Mesenteric fat pad (tissue), 1 donor: ENCODE data around the gene EPN2. TPM values are rescaled to one million over a fixed set of nuclear protein-coding genes. Genes with fewer than 3 reads are reported as not detected.
"Not testable (repeated sequence)": the region's sequence is repeated elsewhere in the genome, so short reads cannot be mapped to it uniquely, and the experiment has no call there.

Experiments
- DNase-seq: peaks from one replicate; pipeline ENCODE4 v3.0.0-alpha.2; 2020; ENCODE audit warnings: low spot score
- total RNA-seq: library from RNA; stranded (reverse); fragmentation: NEBNext Ultra II Directional; extraction: Animal tissue kit (Norgen Biotek cat#: 25700); gene quantifications from one replicate; pipeline ENCODE4 v1.2.1, GENCODE V29; 2021
- donor health status: DM: yes; HTN: yes; CAD: no.

Gene EPN2
- total RNA-seq, 1 donor from 2014 or later: 45.1 TPM

- DNase-seq: no peak
These were observed 106.1 kb downstream of the EPN2 start for GRCh38 chr17:19343256-19343630.

GRCh38 chr17:19343671-19344151 lies 106.5 kb downstream of the EPN2 start:
- no peak for DNase-seq

DNA sequence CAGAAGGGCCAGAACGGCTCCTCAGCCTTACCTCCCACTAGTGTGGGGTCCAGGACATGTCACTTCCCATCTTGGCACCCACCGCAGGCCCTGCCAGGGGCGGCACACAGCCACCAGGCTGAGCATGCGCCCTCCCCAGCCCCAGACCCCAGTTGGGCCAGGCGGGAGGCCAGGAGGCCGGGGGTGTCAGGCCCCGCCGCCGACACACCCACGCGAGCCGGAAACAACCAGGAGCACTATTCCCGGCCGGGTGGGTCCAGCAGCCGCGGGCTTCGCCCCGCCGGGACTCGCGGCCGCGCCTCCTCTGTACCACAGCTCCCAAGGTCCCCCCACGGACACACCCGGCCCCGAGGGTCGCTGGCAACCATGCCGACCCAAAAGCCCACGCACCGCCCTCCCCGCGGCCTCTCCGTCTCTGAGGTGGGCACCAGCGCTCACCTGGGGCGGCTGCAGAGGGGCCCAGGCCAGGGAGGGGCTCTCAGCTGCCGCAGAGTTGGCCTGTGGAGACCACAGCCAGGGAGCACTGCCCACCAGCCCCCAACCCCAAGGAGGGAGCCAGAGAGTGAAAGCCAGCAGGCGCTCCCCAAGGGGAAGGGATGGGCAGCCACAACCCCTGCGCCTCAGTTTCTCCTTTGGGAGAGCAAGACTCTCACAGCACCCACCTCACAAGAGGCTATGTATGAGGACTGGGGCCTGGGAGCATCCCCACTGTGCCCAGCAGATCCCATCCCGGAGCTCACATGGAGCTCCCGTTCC lies 107.3 kb downstream of the EPN2 start:
- DNase-seq: no peak

DNA sequence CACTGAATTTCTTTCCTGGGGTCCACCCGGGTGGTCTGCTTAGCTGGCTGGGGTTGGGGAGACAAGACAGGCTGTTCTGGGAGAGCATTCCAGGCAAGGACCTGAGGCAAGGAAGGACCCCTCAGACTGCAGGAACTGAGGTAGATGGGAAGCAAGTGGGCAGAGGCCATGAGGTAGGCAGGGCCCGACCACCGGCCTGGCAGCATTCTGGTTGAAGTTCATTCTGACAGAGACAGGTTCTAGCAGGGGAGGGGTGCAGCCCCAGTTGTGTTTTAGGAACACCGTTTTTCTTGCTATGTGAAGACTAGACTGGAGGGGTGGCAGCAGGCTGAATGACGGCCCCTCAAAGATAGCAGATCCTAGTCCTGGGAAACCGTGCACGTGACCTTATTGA lies 107.9 kb downstream of the EPN2 start:
- DNase-seq: no peak

DNA sequence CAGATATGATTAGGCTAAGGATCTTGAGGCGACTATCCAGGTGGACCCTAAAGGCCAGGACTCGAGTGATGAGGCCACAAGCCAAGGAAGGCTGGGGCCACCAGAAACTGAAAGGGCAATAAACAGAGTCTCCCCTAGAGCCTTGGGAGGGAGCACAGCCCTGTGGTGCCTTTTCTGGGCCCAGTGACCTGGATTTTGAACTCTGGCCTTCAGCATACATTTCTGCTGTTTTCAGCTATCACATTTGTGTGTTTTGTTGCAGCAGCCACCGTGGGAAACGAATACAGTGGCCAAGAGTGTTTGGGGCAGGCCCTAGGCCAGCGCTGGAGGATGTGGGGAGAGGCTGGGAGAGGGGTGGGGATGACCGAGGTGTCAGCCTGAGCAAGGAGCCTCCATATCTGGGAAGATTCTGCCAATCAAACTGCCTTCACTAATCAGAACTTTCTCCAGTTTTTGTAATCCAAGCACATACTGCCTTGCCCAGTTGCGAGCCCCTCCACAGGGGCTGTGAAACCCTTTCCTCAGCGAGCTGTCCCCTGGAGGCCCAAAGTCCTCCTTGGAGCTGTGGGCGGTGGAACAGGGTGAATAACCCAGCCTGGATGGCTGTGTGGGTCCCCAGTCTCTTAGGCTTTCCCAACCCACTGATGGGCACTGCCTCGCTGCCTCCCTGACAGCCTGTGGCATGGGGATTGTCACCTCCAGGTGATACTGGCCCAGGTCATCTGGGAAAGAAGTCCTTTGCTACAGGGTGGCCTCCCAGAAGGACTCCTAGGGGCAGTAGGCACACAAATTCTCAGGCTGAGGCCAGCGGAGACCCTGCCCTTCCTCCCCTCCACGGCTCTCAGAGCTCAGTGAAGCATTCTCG lies 108.6 kb downstream of the EPN2 start:
- no peak for DNase-seq

DNA sequence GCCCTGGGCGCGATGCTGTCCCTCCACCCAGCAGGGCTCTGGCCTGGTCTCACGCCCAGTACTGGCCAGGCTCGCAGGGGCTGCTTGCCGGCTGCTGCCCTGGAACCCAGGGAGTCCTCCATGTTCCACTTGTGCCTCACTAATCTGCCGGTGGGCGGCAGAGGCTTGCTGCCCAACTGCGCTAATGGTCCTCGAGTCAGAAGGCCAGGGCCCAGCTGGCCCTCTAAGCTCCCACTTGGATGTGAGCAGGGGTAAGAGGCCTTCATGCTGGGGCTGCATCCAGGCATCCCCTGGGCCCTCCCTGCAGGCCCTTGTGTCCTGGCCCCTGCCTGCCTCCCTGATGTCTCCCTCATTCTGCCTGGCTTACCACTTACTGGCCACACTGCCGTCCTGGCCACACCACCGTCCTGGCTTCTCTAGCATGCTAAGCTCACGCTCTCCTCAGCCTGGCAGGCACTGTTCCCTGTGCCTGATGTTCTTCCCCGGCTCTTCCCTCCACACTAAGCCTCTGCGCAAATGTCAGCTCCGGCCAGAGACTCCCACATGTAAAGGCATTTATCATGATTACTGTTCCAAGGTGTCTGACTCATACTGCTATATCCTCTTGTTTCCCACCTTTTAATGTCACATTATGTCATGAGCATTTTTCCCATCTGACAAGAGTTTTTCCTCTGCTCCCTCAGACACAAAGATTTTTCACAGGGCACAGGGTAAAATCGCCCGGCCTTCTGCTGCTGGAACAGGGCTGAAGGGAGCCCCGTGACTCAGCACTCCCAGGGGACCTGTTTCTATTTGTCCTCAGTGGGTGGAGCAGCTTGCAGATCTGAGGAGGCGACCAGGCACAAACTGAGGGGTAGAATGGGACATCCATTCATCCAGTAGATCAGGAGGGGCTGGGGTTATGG lies 109.4 kb downstream of the EPN2 start:
- peak; percentile 76 for DNase-seq

DNA sequence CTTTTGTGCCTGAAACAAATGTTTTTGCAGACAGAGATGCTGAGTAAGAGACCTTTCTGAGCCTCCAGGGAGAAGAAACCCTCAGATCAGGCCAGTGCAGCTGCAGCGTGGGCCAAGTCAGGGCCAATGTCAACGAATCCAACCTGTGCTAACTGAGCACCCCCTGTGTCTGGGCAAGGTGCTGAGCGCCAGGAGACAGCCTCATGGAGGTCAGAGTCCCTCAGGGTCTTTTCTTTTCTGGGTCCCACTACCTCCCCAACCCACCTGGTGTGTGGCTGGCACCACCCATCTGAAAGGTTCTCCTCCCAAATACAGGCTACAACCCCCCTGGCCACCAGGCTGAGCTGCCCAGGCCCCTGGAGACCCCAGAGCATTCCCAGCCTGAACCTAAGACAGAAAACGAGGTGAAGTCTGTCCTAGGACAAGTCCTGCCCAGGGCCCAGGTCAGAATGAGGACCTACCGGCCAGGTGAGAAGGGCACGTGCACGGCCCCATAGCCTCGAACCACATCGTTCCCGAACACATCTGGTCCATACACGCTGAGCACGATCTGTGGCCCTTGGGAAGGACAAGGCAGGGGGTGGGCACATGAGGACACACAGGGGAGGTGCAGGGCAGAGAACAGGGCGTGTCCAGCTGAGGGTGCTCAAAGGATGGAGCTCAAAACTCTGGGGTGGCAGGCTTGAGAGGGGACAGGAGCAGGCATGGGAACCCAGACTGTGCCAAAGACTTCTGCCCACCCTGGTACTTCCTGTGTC lies 110.3 kb downstream of the EPN2 start:
- DNase-seq: peak; percentile 87

GRCh38 chr17:19348081-19348650 lies 111.0 kb downstream of the EPN2 start:
- no peak for DNase-seq

DNA sequence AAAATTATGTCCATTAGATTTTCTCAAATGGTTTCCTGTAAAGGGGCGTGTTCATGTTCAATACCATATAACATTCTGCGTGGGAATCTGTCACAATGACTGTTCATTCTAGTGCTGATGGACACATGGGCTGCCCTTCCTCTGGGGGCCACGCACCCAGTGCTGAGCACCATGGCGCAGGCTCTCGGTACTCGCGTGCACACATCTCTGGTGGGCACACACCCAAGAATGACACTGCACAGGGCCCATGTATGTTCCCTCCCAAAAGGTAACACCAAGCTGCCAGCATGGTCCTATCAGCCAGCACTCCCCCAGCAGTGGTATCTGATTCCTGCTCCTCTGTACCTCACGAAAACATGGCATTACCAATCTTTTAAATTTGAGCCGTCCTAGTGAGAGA lies 111.6 kb downstream of the EPN2 start:
- no peak for DNase-seq

DNA sequence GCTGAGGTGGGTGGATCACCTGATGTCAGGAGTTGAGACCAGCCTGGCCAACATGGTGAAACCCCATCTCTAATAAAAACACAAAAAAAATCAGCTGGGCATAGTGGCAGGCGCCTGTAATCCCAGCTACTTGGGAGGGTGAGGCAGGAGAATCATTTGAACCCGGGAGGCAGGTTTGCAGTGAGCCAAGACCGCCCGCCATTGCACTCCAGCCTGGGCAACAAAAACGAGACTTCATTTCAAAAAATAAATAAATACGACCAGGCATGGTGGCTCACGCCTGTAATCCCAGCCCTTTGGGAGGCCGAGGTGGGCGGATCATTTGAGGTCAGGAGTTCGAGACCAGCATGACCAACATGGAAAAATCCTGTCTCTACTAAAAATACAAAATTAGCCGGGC lies 116.2 kb downstream of the EPN2 start:
- DNase-seq: not testable (repeated sequence)

GRCh38 chr17:19354748-19355147 lies 117.6 kb downstream of the EPN2 start:
- no peak for DNase-seq

GRCh38 chr17:19357351-19357750 lies 120.2 kb downstream of the EPN2 start:
- no peak for DNase-seq

DNA sequence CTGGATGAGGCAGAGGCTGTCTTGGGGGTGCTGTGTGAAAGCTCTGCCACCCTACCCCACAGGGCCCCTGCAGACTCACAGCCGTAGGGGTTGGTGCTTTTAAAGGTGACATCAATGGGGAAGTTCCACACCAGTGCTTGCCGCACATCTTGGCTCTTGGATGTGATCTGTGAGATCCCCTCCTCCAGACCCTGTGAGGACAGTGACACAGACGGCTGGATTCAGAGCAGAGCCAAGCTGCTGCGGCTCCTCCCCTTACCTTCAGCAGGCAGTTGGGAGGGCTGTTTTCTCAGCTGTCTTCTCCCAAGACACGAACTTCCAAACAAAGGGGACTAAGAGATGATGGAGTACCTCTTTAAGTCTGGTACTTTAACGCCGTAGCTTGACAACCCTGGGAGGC lies 120.6 kb downstream of the EPN2 start:
- no peak for DNase-seq

DNA sequence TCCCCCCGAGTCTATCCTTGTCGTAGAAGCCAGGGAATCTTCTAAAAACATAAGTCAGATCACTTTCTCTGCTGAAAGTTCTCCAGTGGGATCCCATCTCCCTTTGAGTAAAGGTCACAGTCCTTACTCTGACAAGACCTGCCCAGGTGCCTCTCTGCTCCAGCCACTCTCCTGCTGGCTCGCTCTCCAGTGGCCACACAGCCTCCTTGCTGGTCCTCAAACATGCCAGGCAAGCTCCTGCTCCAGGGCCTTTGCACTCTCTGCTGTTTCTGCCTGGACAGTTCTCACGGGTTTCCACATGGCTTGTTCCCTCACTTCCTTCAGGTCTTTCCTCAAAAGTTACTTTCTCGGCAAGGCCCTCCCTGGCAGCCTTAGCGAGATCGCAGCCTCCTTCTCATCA lies 122.0 kb downstream of the EPN2 start:
- no peak for DNase-seq

DNA sequence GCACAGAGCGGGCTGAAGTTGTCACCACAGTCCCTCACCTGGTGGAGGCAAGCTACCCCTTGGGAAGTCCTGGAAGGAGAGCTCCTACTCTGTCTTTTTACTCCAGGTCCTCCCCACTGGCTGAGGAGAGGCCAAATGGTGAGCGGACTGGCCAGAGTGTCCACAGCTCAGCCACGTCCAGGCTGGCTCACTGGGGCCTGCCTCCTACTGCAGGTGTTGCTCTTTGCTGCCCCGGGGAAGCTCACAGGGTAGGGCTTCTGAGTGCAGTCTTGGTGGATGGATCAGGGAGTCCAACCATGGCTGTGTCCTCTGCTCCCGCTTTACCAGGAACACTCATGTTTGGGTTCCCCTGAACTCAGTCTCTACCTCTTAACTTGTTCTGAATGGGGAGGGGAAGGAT lies 122.7 kb downstream of the EPN2 start:
- no peak for DNase-seq

GRCh38 chr17:19360772-19361171 lies 123.6 kb downstream of the EPN2 start:
- no peak for DNase-seq

DNA sequence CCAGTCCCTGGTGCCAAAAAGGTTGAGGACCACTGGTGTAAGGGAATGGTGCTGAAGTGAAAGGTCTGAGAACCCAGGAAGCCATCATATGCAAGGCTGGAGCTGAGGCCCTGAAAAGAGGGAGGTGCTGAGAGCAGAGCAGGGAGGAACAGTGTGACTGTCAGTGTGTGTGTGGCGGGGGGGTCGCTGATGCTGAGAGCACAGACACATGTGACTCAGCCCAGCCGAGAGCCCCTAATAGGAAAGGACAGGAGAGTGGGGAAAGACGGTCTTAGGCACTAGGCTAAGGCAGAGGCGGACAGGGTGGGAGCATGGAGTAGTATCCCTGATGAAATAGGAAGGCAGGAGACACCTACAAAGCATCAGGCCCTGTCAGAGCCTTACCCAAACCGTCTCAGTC lies 124.2 kb downstream of the EPN2 start:
- no peak for DNase-seq

- no peak for DNase-seq
These were observed 124.7 kb downstream of the EPN2 start for GRCh38 chr17:19361944-19362276.

DNA sequence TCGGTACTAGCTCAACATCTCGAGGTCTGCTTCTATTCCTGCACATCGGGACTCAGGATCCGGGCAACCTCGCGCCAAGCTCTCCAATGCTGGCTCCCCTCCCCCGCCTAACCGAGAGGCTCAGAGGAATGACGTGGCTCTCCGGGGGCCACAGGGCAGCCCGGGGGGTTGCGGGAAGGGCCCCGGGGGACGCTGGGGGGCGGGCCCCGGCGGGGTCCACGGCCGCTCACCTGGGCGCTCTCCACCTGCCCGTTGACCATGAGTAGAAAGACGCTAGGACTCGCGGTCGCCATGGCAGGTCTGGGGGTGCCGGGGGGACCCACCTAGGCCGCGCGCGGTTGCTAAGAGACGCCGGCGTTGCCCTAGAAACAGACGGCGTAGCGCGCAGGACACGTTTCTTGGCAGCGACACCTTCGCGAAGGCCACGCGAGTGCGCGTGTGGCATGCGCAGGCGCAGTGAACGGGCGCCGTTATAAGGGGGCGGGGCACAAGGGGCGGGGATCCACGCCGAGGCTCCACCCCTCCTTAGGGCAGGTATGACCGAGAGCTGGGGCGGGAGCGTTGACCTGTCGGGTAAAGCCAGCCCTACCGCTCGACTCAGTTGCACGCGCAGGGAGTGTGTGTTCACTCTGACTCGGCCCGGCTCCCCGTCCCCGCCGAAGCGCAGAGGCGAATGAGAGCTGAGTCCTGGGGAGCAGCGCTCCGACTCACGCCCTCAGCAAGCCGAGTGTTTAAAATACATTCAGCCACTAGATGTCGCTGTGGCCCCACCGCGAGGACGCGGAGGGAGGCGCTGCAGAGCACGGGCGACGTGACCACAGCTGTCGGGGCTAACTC lies 125.3 kb downstream of the EPN2 start, which contains the start of gene B9D1:
B9D1 (minus strand) TSS at position 447 of the 837 bp plus-strand sequence; CDS start at position 293, 154 bp downstream.
- DNase-seq: peak; percentile 97

DNA sequence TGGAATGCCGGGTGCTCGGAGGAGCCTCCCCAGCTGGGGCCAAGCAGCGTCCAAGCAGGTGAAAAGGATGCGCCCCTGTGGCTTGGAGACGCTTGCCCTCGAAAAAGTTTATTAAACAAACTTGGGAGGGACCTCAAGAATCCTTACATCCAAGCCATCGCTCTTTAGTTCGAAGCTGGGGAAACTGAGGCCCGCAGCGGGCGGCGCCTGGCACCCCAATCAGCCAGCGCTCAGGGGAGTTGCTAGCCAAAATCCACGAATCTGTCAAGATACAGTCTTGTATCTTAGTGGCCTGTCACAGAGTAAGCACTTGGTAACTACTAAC lies 125.9 kb downstream of the EPN2 start:
- DNase-seq: no peak
